Prostate gland (tissue), 2 donors: ENCODE measurements around the gene ZFHX2. TPM values are rescaled to one million over a fixed set of nuclear protein-coding genes. Genes with fewer than 3 reads are reported as not detected.

Source experiments
- total RNA-seq, 2 donors: library from RNA; depleted of rRNA; stranded (reverse); fragments of >200 nt; gene quantifications; one replicate each; pipeline ENCODE4 v1.1.0, GENCODE V29; 2016

Gene ZFHX2
- total RNA-seq, 2 donors from 2014 or later = 2.5 to 3.1 TPM

Other genes starting within 250 kb of the ZFHX2 start
- gene PPP1R3E, start 248.9 kb downstream of the ZFHX2 start, total RNA-seq = 10 to 100 TPM in 1 of 2 donors, 1 to 10 TPM in 1; 4.9 to 20.2 TPM
- 10 to 100 TPM; 45.4 to 87.3 TPM for gene BCL2L2, start 244.9 kb downstream of the ZFHX2 start, total RNA-seq
- 100 to 1,000 TPM in 1 of 2 donors, 10 to 100 TPM in 1; 62.7 to 113 TPM for gene PABPN1, start 230.3 kb downstream of the ZFHX2 start, total RNA-seq
- gene SLC22A17, start 198.9 kb downstream of the ZFHX2 start, total RNA-seq = 100 to 1,000 TPM; 207 to 351 TPM
- gene EFS, start 186.6 kb downstream of the ZFHX2 start, total RNA-seq = 10 to 100 TPM; 26.5 to 53.2 TPM
- not detected for gene IL25, start 179.0 kb downstream of the ZFHX2 start, total RNA-seq
- 1 to 10 TPM in 1 of 2 donors, not detected in 1; 1.5 TPM for gene CMTM5, start 174.7 kb downstream of the ZFHX2 start, total RNA-seq
- 1 to 10 TPM in 1 of 2 donors, not detected in 1; 3.1 TPM for gene MYH6, start 143.5 kb downstream of the ZFHX2 start, total RNA-seq
- gene MYH7, start 116.1 kb downstream of the ZFHX2 start, total RNA-seq = 10 to 100 TPM in 1 of 2 donors, under 1 TPM in 1; 0.28 to 40.1 TPM
- 10 to 100 TPM; 33.7 to 37.0 TPM for gene NGDN, start 82.1 kb downstream of the ZFHX2 start, total RNA-seq
- 10 to 100 TPM; 22.5 to 45.4 TPM for gene THTPA, start 4.5 kb upstream of the ZFHX2 start, total RNA-seq
- gene AP1G2, start 16.0 kb upstream of the ZFHX2 start, total RNA-seq = 100 to 1,000 TPM in 1 of 2 donors, 10 to 100 TPM in 1; 95.3 to 134 TPM
- 10 to 100 TPM in 1 of 2 donors, 1 to 10 TPM in 1; 8.5 to 17.8 TPM for gene JPH4, start 27.0 kb upstream of the ZFHX2 start, total RNA-seq
- 1 to 10 TPM; 1.2 to 5.9 TPM for gene DHRS2, start 84.6 kb upstream of the ZFHX2 start, total RNA-seq